ENCODE results near the gene DYSF. TPM values are rescaled to one million over a fixed set of nuclear protein-coding genes. Genes with fewer than 3 reads are reported as not detected.

The DYSF gene
- total RNA-seq, 1 experiment from 2014 or later, result 0.24 TPM

DNA sequence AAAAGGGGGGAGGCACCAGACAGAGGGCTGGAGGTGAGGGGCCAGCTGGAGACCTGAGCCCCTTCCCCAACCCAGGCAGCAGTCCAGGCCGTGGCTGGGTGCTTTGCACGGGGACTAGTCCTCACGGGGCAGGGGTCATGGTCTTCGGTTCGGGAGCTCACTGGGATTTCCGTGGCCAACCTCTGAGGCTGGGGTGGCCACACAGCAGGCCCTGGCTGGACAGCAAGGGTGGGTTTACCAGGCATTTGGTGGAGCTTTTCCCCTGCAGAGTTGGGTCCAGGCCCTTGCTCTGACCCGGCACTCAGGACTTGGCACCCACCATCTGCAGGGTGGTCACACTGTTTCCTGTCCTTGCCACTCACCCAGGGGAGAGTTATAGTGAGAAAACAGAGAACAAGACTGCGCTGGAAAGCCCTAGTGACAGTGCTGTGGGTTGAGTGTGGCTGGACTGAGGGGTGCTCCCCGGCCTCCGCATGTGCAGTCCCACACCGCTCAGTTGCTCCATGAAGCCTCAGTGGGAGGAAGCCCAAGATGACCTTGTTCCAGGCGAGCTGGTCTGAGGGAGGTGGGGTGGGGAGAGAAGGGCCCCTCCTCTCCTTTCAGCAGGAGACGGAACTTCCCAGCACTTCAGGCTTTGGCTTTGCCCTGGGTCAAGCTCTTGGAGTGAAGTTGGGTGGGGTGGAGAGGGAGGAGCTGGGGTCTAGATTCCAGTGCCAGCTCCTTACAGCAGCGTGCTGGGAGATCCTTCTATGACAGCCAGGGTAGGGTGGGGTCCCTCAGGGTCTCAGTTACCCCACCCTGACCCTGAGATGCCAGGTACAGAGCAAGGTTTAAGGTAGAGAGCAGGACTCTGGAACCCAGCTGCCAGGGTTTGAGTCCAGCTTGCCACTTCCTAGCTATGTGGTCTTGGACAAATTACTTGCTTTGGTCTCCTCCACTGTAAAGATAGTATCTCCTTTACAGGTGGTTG lies 219.8 kb downstream of the DYSF start:
- no TSS peak for BruUV-seq (replicated peaks)
- no peak for DNase-seq (ENCODE audit: low spot score)
- ChIA-PET CTCF (no interaction called here), POLR2A (ENCODE audit: low non-redundant PET) (no interaction called here)
- H3K27ac ChIP-seq (ENCODE audit: low read depth, low read length, poor library complexity, severe bottlenecking), result no peak overlapping the region
- no peaks in the 10 kb centered on the region for H3K9me3 ChIP-seq (ENCODE audit: low read depth, low read length, poor library complexity, severe bottlenecking)
- intact Hi-C loops (cut with micrococcal nuclease; ENCODE audit: unreplicated experiment), result no loop called here
- no peak for TF ChIP-seq EZH2 (IDR thresholded peaks at IDR 0.05; ENCODE audit: borderline replicate concordance, low read depth, low read length, poor library complexity, severe bottlenecking)
- TF ChIP-seq, protein P1, sequence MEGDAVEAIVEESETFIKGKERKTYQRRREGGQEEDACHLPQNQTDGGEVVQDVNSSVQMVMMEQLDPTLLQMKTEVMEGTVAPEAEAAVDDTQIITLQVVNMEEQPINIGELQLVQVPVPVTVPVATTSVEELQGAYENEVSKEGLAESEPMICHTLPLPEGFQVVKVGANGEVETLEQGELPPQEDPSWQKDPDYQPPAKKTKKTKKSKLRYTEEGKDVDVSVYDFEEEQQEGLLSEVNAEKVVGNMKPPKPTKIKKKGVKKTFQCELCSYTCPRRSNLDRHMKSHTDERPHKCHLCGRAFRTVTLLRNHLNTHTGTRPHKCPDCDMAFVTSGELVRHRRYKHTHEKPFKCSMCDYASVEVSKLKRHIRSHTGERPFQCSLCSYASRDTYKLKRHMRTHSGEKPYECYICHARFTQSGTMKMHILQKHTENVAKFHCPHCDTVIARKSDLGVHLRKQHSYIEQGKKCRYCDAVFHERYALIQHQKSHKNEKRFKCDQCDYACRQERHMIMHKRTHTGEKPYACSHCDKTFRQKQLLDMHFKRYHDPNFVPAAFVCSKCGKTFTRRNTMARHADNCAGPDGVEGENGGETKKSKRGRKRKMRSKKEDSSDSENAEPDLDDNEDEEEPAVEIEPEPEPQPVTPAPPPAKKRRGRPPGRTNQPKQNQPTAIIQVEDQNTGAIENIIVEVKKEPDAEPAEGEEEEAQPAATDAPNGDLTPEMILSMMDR (conservative IDR thresholded peaks at IDR 0.05; ENCODE audit: low read depth, low read length), result no peak
- no peaks in the 10 kb centered on the region for H3K36me3 ChIP-seq (ENCODE audit: insufficient read depth, low read length, poor library complexity, severe bottlenecking)
- H3K4me1 ChIP-seq (ENCODE audit: insufficient read depth, low read length, poor library complexity, severe bottlenecking), result no peaks in the 10 kb centered on the region
- H3K27me3 ChIP-seq (replicated peaks; ENCODE audit: insufficient read depth, low read depth, low read length, poor library complexity), result peaks cover 2% of the 10 kb centered on the region
- H3K4me3 ChIP-seq (ENCODE audit: low read depth, low read length, poor library complexity, severe bottlenecking), result no peak overlapping the region

DNA sequence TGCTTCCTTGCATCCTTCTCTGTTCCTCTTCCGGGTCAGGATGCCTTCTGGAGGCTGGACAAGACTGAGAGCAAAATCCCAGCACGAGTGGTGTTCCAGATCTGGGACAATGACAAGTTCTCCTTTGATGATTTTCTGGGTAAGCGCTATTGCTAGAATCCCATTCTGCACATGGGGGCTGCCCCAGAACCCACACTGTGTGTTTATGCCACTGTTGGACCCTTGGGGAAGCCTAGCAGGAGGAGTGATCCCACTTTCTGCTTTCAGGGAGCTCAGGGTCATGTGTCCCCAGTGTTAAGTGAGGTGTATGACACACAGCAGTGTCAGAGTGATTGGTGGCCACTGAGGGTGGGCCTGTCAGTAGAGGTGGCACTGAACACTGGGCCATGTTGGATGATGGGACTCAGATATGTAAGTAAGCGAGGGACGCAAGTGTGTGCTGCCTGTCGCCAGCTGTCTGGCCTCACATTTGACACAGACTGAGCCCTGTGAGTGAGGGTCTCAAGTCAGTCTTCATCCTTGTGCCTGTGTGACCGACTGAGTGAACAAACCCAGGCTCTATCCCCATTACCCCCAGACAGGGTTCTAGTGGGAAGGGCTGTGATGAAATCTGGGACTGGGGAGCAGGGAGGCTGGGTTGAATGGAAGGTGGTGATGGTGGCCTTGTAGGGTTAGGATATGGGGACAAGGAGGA lies 220.9 kb downstream of the DYSF start:
- ChIA-PET CTCF (no interaction called here), POLR2A (ENCODE audit: low non-redundant PET) (no interaction called here)
- DNase-seq (ENCODE audit: low spot score), result no peak
- no peak overlapping the region for H3K4me3 ChIP-seq (ENCODE audit: low read depth, low read length, poor library complexity, severe bottlenecking)
- no peak overlapping the region for H3K27ac ChIP-seq (ENCODE audit: low read depth, low read length, poor library complexity, severe bottlenecking)
- peaks cover 2% of the 10 kb centered on the region for H3K27me3 ChIP-seq (replicated peaks; ENCODE audit: insufficient read depth, low read depth, low read length, poor library complexity)
- TF ChIP-seq, protein P1 (conservative IDR thresholded peaks at IDR 0.05; ENCODE audit: low read depth, low read length), result no peak
- no peak for TF ChIP-seq EZH2 (IDR thresholded peaks at IDR 0.05; ENCODE audit: borderline replicate concordance, low read depth, low read length, poor library complexity, severe bottlenecking)
- intact Hi-C loops (cut with micrococcal nuclease; ENCODE audit: unreplicated experiment), result no loop called here
- H3K9me3 ChIP-seq (ENCODE audit: low read depth, low read length, poor library complexity, severe bottlenecking), result no peaks in the 10 kb centered on the region
- H3K4me1 ChIP-seq (ENCODE audit: insufficient read depth, low read length, poor library complexity, severe bottlenecking), result no peaks in the 10 kb centered on the region
- BruUV-seq (replicated peaks), result no TSS peak
- H3K36me3 ChIP-seq (ENCODE audit: insufficient read depth, low read length, poor library complexity, severe bottlenecking), result no peaks in the 10 kb centered on the region

DNA sequence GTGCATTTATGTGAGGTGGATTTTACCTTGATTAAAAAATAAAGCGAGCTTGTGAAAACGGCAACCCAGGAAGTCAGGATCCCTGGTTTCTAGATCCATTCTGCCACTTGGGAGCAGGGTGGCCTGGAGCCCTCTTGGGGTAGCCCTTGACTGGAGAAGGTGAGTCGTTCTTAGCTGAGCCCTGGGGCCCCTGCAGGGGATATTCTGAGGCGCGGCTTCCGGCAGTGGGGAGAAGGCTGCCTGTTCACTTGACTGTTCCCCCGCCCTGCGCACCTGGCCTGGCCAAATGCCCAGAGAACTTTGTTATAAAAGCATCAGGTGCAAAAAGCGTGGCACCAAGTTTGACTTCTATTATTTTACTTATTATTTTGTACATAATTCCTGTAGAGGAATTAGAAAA lies 221.9 kb downstream of the DYSF start:
- Histone ChIP-seq H3K9me3 (ENCODE audit: low read depth, low read length, poor library complexity, severe bottlenecking) (no peaks in the 10 kb centered on the region), H3K27me3 (replicated peaks; ENCODE audit: insufficient read depth, low read depth, low read length, poor library complexity) (peaks cover 2% of the 10 kb centered on the region), H3K27ac (ENCODE audit: low read depth, low read length, poor library complexity, severe bottlenecking) (no peak overlapping the region), H3K4me1 (ENCODE audit: insufficient read depth, low read length, poor library complexity, severe bottlenecking) (no peaks in the 10 kb centered on the region), H3K36me3 (ENCODE audit: insufficient read depth, low read length, poor library complexity, severe bottlenecking) (no peaks in the 10 kb centered on the region), H3K4me3 (ENCODE audit: low read depth, low read length, poor library complexity, severe bottlenecking) (no peak overlapping the region)
- ChIA-PET CTCF (no interaction called here), POLR2A (ENCODE audit: low non-redundant PET) (no interaction called here)
- intact Hi-C loops (cut with micrococcal nuclease; ENCODE audit: unreplicated experiment), result no loop called here
- DNase-seq (ENCODE audit: low spot score), result no peak
- BruUV-seq (replicated peaks), result no TSS peak
- TF ChIP-seq EZH2 (IDR thresholded peaks at IDR 0.05; ENCODE audit: borderline replicate concordance, low read depth, low read length, poor library complexity, severe bottlenecking), result no peak
- TF ChIP-seq, protein P1 (conservative IDR thresholded peaks at IDR 0.05; ENCODE audit: low read depth, low read length), result no peak
